HG02763 (cell line): Measurements from ENCODE around the gene ZSCAN12.

Experiments used
- ATAC-seq: cut with Tn5 transposase; IDR thresholded peaks from one replicate; pipeline ENCODE4 v1.9.1; 2021; ENCODE audit warnings: mild to moderate bottlenecking, moderate library complexity; ENCODE audit not compliant: unreplicated experiment

The ZSCAN12 gene

GRCh38 chr6:28333599-28334018 lies 65.9 kb downstream of the ZSCAN12 start:
- ATAC-seq: no peak

- no peak for ATAC-seq
Observed at GRCh38 chr6:28333047-28333446, 66.5 kb downstream of the ZSCAN12 start.

GRCh38 chr6:28330041-28330440 lies 69.5 kb downstream of the ZSCAN12 start:
- ATAC-seq: no peak
